ENCODE measurements around the gene CAPS2. TPM values are rescaled to one million over a fixed set of nuclear protein-coding genes. Genes with fewer than 3 reads are reported as not detected.

CAPS2 gene
- total RNA-seq (1.8 TPM), polyA plus RNA-seq (4.1 TPM)
- long read RNA-seq, donor 1 = 0 reads
- long read RNA-seq, donor 2 = 0 reads
- long read RNA-seq, donor 3 = 0 reads
- long read RNA-seq, donor 4 = 0 reads
- long read RNA-seq, donor 5 = 0 reads
- long read RNA-seq, donor 6, partial matches to known transcripts = 0 of 1 reads
- long read RNA-seq, donor 6, other reads (novel, unspliced or antisense) = 0 of 1 reads
- long read RNA-seq, donor 7 = 0 reads
- long read RNA-seq, donor 8 = 0 reads
- long read RNA-seq, donor 9 = 0 reads
- long read RNA-seq, donor 10 = 0 reads

DNA sequence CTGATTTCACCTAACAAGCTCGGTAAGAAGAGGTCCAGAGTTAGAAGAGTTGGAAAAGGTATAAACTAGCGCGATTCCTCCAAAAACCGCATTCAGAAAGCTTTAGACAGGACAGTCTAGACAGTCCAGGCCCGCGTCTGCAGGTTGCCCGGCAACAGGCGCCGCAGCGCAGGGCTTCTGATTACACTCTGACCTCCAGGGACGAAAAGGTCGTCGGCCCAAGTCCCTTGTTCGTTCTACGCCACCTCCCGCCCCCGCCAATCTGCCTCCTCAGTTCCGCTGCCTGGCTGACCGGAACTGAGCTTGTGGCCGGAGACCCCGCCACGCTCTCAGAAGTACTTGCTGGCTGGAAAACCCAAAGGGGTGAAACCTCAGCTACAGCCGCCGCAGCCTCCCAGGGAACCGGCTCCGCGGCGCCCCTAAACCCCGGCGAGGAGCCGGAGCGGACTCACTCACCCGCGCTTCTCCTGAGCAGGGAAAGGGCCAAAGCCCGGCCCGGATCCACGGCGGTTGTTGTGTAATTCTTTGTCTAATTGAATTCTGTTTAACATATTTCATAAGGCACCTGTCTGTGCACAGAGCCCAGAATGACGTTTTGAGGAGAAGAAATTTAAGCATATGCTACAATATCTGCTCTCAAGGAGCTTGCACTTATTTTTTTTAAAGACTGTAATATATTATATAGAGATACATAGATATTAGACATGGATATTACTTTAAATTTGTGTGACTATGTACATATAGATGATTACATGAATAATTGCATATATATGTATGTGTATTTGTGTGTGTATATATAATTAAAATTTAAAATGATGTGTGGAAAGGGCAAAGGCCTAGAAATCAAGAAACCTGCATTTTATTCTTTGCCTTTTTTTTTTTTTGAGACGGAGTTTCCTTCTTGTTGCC lies at the start of gene CAPS2:
TSS of gene CAPS2 (minus strand) at position 407 of the 909 bp plus-strand sequence. CDS start 3,826 bp downstream, outside the sequence.
- DNase-seq (ENCODE audit: low read depth in 6 of 9, low spot score in 9 of 9) = peak; percentile 34 to 87 (median 64)
- 3% methylated on average over 40 of the region's 40 CpGs for WGBS
- H3K27ac ChIP-seq (ENCODE audit: low read depth in 1 of 2, low read length in 1 of 2) = no peak within 1 kb of the TSS
- peaks cover 5 to 16% of the 10 kb centered on the region in 2 donors for H3K4me1 ChIP-seq (ENCODE audit: control insufficient read depth in 2 of 2, insufficient read depth in 2 of 2, low read length in 2 of 2)
- peaks cover 0 to 24% of the 10 kb centered on the region in 2 donors for H3K27me3 ChIP-seq (ENCODE audit: control insufficient read depth in 2 of 2, insufficient read depth in 1 of 2, low read length in 1 of 2)
- H3K36me3 ChIP-seq (ENCODE audit: control insufficient read depth in 2 of 2, insufficient read depth in 2 of 2, low read length in 1 of 2) = no peaks in the 10 kb centered on the region
- H3K9me3 ChIP-seq (ENCODE audit: control insufficient read depth in 2 of 2, insufficient read depth in 1 of 2, low read length in 1 of 2) = no peaks in the 10 kb centered on the region
- H3K4me3 ChIP-seq (ENCODE audit: low read length in 2 of 2) = peak within 1 kb of the TSS; percentile 54 to 62

GRCh38 chr12:75378354-75378753 lies 48.2 kb upstream of the CAPS2 start:
- H3K9me3 ChIP-seq (ENCODE audit: control insufficient read depth in 2 of 2, insufficient read depth in 1 of 2, low read length in 1 of 2) = no peaks in the 10 kb centered on the region
- H3K27me3 ChIP-seq (ENCODE audit: control insufficient read depth in 2 of 2, insufficient read depth in 1 of 2, low read length in 1 of 2) = no peaks in the 10 kb centered on the region
- no peak for DNase-seq (ENCODE audit: low read depth in 6 of 9, low spot score in 9 of 9)
- no peak overlapping the region for H3K4me3 ChIP-seq (ENCODE audit: low read length in 2 of 2)
- H3K4me1 ChIP-seq (ENCODE audit: control insufficient read depth in 2 of 2, insufficient read depth in 2 of 2, low read length in 2 of 2) = no peaks in the 10 kb centered on the region
- WGBS = 98% methylated on average over 1 of the region's 1 CpG
- no peak overlapping the region for H3K27ac ChIP-seq (ENCODE audit: low read depth in 1 of 2, low read length in 1 of 2)
- no peaks in the 10 kb centered on the region for H3K36me3 ChIP-seq (ENCODE audit: control insufficient read depth in 2 of 2, insufficient read depth in 2 of 2, low read length in 1 of 2)

DNA sequence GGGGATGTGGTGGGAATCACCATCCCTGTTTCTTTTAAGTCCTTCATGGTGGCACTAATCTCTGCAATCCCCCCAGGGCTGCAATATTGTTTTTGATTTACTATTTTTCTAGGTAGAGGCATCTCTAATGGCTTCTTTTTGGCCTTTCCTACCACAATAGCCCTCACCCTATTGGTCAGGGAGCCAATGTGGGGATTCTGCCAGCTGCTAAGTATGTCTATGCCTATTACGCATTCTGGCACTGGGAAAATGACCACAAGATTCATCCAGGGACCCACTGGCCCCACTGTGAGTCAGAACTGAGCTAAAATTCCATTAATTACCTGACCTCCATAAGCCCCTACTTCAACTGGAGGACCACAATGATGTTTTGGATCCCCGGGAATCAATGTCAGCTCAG lies 44.8 kb upstream of the CAPS2 start:
- Histone ChIP-seq H3K4me3 (ENCODE audit: low read length in 2 of 2) (no peak overlapping the region), H3K27ac (ENCODE audit: low read depth in 1 of 2, low read length in 1 of 2) (no peak overlapping the region), H3K9me3 (ENCODE audit: control insufficient read depth in 2 of 2, insufficient read depth in 1 of 2, low read length in 1 of 2) (no peaks in the 10 kb centered on the region), H3K36me3 (ENCODE audit: control insufficient read depth in 2 of 2, insufficient read depth in 2 of 2, low read length in 1 of 2) (no peaks in the 10 kb centered on the region), H3K4me1 (ENCODE audit: control insufficient read depth in 2 of 2, insufficient read depth in 2 of 2, low read length in 2 of 2) (no peaks in the 10 kb centered on the region), H3K27me3 (ENCODE audit: control insufficient read depth in 2 of 2, insufficient read depth in 1 of 2, low read length in 1 of 2) (no peaks in the 10 kb centered on the region)
- WGBS = 97% methylated on average over 2 of the region's 2 CpGs
- DNase-seq (ENCODE audit: low read depth in 6 of 9, low spot score in 9 of 9) = no peak

GRCh38 chr12:75366629-75367028 lies 36.5 kb upstream of the CAPS2 start:
- no peaks in the 10 kb centered on the region for H3K4me1 ChIP-seq (ENCODE audit: control insufficient read depth in 2 of 2, insufficient read depth in 2 of 2, low read length in 2 of 2)
- WGBS = 97% methylated on average over 1 of the region's 1 CpG

GRCh38 chr12:75364919-75365318 lies 34.8 kb upstream of the CAPS2 start:
- Histone ChIP-seq H3K4me1 (ENCODE audit: control insufficient read depth in 2 of 2, insufficient read depth in 2 of 2, low read length in 2 of 2) (no peaks in the 10 kb centered on the region), H3K9me3 (ENCODE audit: control insufficient read depth in 2 of 2, insufficient read depth in 1 of 2, low read length in 1 of 2) (peaks cover 0 to 5% of the 10 kb centered on the region in 2 donors), H3K27ac (ENCODE audit: low read depth in 1 of 2, low read length in 1 of 2) (no peak overlapping the region), H3K4me3 (ENCODE audit: low read length in 2 of 2) (no peak overlapping the region), H3K27me3 (ENCODE audit: control insufficient read depth in 2 of 2, insufficient read depth in 1 of 2, low read length in 1 of 2) (no peaks in the 10 kb centered on the region), H3K36me3 (ENCODE audit: control insufficient read depth in 2 of 2, insufficient read depth in 2 of 2, low read length in 1 of 2) (no peaks in the 10 kb centered on the region)
- no peak for DNase-seq (ENCODE audit: low read depth in 6 of 9, low spot score in 9 of 9)

More at GRCh38 chr12:75366629-75367028, 36.5 kb upstream of the CAPS2 start:
- Histone ChIP-seq H3K4me3 (ENCODE audit: low read length in 2 of 2) (no peak overlapping the region), H3K36me3 (ENCODE audit: control insufficient read depth in 2 of 2, insufficient read depth in 2 of 2, low read length in 1 of 2) (no peaks in the 10 kb centered on the region), H3K27me3 (ENCODE audit: control insufficient read depth in 2 of 2, insufficient read depth in 1 of 2, low read length in 1 of 2) (no peaks in the 10 kb centered on the region), H3K27ac (ENCODE audit: low read depth in 1 of 2, low read length in 1 of 2) (no peak overlapping the region), H3K9me3 (ENCODE audit: control insufficient read depth in 2 of 2, insufficient read depth in 1 of 2, low read length in 1 of 2) (no peaks in the 10 kb centered on the region)
- DNase-seq (ENCODE audit: low read depth in 6 of 9, low spot score in 9 of 9) = no peak

DNA sequence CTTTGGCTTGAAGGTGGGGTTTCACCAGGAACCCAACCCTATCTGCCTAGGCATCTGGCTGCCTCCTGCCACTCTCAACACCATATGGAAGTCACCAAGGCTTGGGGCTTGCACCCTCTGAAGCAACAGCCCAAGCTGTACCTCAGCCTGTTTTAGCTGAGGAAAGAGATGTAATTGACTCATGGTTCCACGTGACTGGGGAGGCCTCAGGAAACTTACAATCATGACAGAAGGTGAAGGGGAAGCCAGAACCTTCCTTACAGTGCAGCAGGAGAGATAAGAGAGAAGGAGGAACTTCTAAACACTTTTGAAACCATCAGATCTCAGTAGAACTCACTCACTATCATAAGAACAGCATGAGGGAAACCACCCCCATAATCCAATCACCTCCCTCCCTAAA lies 31.3 kb upstream of the CAPS2 start:
- Histone ChIP-seq H3K27me3 (ENCODE audit: control insufficient read depth in 2 of 2, insufficient read depth in 1 of 2, low read length in 1 of 2) (no peaks in the 10 kb centered on the region), H3K27ac (ENCODE audit: low read depth in 1 of 2, low read length in 1 of 2) (no peak overlapping the region), H3K4me3 (ENCODE audit: low read length in 2 of 2) (no peak overlapping the region), H3K4me1 (ENCODE audit: control insufficient read depth in 2 of 2, insufficient read depth in 2 of 2, low read length in 2 of 2) (no peaks in the 10 kb centered on the region), H3K36me3 (ENCODE audit: control insufficient read depth in 2 of 2, insufficient read depth in 2 of 2, low read length in 1 of 2) (no peaks in the 10 kb centered on the region), H3K9me3 (ENCODE audit: control insufficient read depth in 2 of 2, insufficient read depth in 1 of 2, low read length in 1 of 2) (peaks cover 0 to 5% of the 10 kb centered on the region in 2 donors)
- no peak for DNase-seq (ENCODE audit: low read depth in 6 of 9, low spot score in 9 of 9)
- 79% methylated on average over 1 of the region's 1 CpG for WGBS

GRCh38 chr12:75360920-75361319 lies 30.8 kb upstream of the CAPS2 start:
- Histone ChIP-seq H3K4me3 (ENCODE audit: low read length in 2 of 2) (no peak overlapping the region), H3K27ac (ENCODE audit: low read depth in 1 of 2, low read length in 1 of 2) (no peak overlapping the region), H3K27me3 (ENCODE audit: control insufficient read depth in 2 of 2, insufficient read depth in 1 of 2, low read length in 1 of 2) (no peaks in the 10 kb centered on the region), H3K36me3 (ENCODE audit: control insufficient read depth in 2 of 2, insufficient read depth in 2 of 2, low read length in 1 of 2) (no peaks in the 10 kb centered on the region), H3K9me3 (ENCODE audit: control insufficient read depth in 2 of 2, insufficient read depth in 1 of 2, low read length in 1 of 2) (peaks cover 0 to 5% of the 10 kb centered on the region in 2 donors), H3K4me1 (ENCODE audit: control insufficient read depth in 2 of 2, insufficient read depth in 2 of 2, low read length in 2 of 2) (no peaks in the 10 kb centered on the region)
- DNase-seq (ENCODE audit: low read depth in 6 of 9, low spot score in 9 of 9) = no peak

- Histone ChIP-seq H3K36me3 (ENCODE audit: control insufficient read depth in 2 of 2, insufficient read depth in 2 of 2, low read length in 1 of 2) (no peaks in the 10 kb centered on the region), H3K27ac (ENCODE audit: low read depth in 1 of 2, low read length in 1 of 2) (no peak overlapping the region), H3K27me3 (ENCODE audit: control insufficient read depth in 2 of 2, insufficient read depth in 1 of 2, low read length in 1 of 2) (no peaks in the 10 kb centered on the region), H3K4me1 (ENCODE audit: control insufficient read depth in 2 of 2, insufficient read depth in 2 of 2, low read length in 2 of 2) (peaks cover 5 to 10% of the 10 kb centered on the region in 2 donors), H3K4me3 (ENCODE audit: low read length in 2 of 2) (no peak overlapping the region), H3K9me3 (ENCODE audit: control insufficient read depth in 2 of 2, insufficient read depth in 1 of 2, low read length in 1 of 2) (no peaks in the 10 kb centered on the region)
- no peak for DNase-seq (ENCODE audit: low read depth in 6 of 9, low spot score in 9 of 9)
Observed at GRCh38 chr12:75354011-75354410, 23.9 kb upstream of the CAPS2 start.

DNA sequence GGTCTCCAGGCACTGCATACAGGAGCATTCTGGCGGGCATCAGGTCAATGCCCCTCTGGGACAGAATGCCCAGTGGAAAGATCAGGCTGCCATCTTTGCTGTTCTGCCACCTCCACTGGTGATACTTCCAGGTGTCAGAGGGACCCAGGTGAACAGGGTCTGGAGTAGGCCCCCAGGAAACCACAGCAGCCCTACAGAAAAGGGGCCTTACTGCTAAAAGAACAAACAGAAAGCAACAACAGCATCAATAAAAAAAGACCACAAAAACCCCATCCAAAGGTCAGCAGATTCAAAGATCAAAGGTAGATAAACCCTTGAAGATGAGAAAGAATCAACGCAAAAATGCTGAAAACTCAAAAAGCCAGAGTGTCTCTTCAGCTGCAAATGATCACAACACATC lies 20.3 kb upstream of the CAPS2 start:
- Histone ChIP-seq H3K4me1 (ENCODE audit: control insufficient read depth in 2 of 2, insufficient read depth in 2 of 2, low read length in 2 of 2) (peaks cover 5 to 10% of the 10 kb centered on the region in 2 donors), H3K36me3 (ENCODE audit: control insufficient read depth in 2 of 2, insufficient read depth in 2 of 2, low read length in 1 of 2) (no peaks in the 10 kb centered on the region), H3K27ac (ENCODE audit: low read depth in 1 of 2, low read length in 1 of 2) (no peak overlapping the region), H3K9me3 (ENCODE audit: control insufficient read depth in 2 of 2, insufficient read depth in 1 of 2, low read length in 1 of 2) (peaks cover 0 to 2% of the 10 kb centered on the region in 2 donors), H3K27me3 (ENCODE audit: control insufficient read depth in 2 of 2, insufficient read depth in 1 of 2, low read length in 1 of 2) (no peaks in the 10 kb centered on the region), H3K4me3 (ENCODE audit: low read length in 2 of 2) (no peak overlapping the region)
- 53% methylated on average over 2 of the region's 2 CpGs for WGBS
- peak in 3 of 9 donors; percentile 4 to 46 (median 15) for DNase-seq (ENCODE audit: low read depth in 6 of 9, low spot score in 9 of 9)

All from thymus (tissue), 14 donors.